GM08714 (cell line): ENCODE measurements around the gene KIAA0232.
"Not testable (repeated sequence)": the region's sequence is repeated elsewhere in the genome, so short reads cannot be mapped to it uniquely, and the experiment has no call there.

Source experiments
- H3K4me3 ChIP-seq: fragments of 200-500 bp; sonication (Bioruptor generic); 2 replicates; pipeline ENCODE4 v1.5.1; 2014; ENCODE audit warnings: mild to moderate bottlenecking, low read length, inconsistent platforms
- ZNF274 ChIP-seq: IDR thresholded peaks from 2 replicates; pipeline ENCODE4 v1.6.1; 2012; ENCODE audit warnings: mild to moderate bottlenecking, low read depth, low read length

The KIAA0232 gene

DNA sequence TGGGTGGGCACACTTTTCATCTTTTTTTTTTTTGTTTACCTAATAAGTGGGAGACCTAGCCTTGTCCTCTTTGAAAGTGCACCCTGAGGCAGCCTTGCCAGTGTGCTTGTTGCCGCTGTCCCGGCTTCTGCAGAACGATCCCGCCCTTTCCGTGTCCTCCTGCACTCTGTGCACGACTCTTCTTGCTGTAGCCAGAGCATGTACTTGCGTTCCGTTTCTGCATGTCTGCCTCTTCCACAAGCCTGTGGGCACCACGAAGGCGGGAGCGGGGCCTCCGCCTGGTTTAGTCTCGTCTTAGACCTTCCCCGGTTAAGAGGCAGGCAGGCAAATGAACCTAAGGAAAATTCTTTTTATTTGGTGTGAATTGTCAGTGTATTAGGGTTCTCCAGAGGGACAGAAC, 94.5 kb downstream of the KIAA0232 start:
- H3K4me3 ChIP-seq = no peak overlapping the region
- TF ChIP-seq ZNF274 = no peak

DNA sequence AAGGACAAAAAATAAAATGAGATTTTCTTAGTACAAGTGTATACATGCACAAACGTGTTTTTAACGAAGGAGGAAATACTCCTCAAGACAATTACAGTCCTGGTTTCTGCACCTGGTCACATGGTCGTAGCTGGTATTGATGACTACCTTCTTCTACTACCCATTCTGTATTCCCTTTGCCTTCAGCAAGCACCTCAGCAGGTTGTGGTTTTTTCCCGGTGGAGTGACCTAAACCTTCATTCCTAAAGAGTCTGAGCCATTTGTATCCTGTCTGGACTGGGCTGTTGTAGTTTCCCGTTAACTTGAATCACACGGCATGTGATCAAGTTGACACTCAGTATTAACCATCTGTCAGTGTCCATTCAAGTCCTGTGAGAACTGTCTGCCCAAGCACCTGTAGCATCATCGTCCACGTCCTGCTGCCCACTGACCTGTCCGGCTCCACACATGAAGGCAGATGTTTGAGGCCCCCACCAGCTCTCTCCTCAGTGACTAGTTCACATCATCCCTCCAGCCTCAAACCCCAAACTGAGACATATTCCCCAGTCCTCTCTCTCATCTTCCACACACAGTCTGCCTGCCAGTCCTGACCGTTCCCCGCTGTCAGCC, 96.0 kb downstream of the KIAA0232 start:
- TF ChIP-seq ZNF274 = no peak
- no peak overlapping the region for H3K4me3 ChIP-seq

DNA sequence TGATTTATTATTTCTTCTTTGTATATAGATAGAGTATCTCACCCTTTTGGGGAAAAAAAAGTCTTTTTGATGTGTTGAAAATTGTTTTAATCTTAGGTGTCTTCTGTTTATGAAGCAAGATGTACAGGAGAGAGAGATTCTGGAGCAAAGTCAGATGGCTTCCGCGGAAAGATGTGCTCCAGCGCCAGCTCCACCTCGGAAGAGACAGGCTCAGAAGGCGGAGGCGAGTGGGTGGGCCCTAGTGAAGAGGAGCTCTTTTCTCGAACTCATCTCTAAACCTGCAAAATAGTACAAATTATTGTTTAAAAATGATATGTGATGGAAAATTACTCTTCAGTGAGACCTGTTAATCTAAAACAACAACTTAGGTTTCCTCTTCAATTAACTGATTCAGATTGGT, 98.2 kb downstream of the KIAA0232 start:
- H3K4me3 ChIP-seq = no peak overlapping the region
- no peak for TF ChIP-seq ZNF274

DNA sequence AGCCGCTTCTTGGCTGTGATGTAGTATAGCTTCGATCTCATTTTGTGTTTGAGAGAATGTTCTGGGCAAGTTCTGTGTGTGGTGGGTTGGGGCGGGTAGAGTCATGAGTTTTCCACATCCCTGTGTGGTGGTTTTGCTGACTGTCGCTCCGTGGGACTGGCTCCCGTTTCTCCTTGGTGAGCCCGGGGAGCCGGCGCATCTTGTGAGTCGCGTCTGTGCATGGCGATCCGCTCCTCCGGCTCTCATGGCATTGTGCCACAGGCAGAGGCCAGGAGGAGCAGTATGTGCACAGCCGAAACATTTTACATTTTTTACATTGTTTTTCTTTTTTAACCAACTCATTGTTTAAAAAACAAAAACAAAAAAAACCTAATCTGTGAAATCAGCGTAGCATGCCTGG, 99.4 kb downstream of the KIAA0232 start:
- no peak overlapping the region for H3K4me3 ChIP-seq
- no peak for TF ChIP-seq ZNF274

DNA sequence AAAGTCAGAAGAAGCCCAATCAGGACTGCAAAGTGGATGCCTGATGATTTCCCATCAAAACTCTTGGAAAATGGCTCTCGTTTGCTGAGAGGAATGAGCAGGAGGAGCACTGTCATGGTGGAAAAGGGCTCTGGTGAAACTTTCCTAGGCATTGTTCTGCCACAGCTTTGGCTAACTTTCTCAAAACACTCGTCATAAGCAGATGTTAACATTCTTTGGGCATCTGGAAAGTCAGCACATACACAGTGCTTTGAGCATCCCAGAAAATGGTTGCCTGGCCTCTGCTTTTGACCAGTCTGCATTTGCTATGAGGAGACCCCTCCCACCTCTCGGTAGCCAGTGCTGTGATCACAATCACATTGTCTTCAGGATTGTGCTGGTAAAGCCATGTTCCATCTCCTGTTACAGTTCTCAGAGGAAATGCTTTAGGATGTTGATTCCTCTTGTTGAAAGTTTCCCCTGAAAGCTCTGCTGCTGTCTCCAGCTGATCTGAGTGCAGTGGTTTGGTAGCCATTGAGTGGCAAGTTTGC, 101.9 kb downstream of the KIAA0232 start:
- TF ChIP-seq ZNF274 = no peak
- H3K4me3 ChIP-seq = no peak overlapping the region

DNA sequence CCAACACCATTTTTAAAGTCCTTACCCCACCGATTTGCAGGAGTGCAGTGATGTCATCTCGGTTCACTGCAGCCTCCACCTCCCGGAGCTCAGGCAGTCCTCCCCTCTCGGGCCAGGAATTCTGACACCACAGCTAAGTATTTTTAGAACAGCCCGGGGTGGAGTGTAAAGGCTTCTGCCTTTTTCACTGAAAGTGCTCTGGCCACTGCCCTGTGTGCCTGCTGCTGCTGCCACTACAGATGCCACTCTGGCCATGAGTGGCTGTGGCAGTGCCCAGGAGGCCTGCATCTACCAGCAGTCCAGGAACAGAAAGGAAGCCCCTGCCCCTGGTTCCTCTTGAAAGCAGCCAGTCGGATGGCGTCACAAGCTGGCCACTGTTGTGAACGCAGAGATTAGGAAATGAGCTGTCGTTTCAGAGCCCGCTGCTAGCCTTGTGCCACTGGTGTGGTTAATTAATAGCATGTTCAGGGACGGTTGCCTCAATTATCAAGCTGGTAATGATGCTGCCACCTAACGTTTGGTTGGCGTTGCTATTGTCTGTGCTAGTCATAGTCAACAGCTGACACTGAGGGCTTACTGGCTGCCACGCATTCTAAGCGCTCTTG, 103.5 kb downstream of the KIAA0232 start:
- no peak for TF ChIP-seq ZNF274
- H3K4me3 ChIP-seq = no peak overlapping the region

DNA sequence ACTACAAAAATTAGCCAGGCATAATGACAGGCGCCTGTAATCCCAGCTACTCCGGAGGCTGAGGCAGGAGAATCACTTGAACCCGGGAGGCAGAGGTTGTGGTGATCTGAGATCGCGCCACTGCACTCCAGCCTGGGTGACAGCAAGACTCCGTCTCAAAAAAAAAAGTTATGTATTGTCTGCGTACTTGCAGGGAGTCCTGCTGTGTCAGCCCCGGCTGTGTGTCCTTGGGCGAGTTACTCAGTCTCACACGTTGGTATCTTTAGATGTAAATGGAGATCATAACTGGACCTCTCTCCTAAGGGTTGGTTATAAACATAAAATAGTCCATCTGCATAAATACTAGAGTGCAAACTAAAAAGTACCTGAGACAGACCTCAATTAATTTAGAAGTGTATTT, 104.4 kb downstream of the KIAA0232 start:
- H3K4me3 ChIP-seq = no peak overlapping the region
- TF ChIP-seq ZNF274 = no peak

DNA sequence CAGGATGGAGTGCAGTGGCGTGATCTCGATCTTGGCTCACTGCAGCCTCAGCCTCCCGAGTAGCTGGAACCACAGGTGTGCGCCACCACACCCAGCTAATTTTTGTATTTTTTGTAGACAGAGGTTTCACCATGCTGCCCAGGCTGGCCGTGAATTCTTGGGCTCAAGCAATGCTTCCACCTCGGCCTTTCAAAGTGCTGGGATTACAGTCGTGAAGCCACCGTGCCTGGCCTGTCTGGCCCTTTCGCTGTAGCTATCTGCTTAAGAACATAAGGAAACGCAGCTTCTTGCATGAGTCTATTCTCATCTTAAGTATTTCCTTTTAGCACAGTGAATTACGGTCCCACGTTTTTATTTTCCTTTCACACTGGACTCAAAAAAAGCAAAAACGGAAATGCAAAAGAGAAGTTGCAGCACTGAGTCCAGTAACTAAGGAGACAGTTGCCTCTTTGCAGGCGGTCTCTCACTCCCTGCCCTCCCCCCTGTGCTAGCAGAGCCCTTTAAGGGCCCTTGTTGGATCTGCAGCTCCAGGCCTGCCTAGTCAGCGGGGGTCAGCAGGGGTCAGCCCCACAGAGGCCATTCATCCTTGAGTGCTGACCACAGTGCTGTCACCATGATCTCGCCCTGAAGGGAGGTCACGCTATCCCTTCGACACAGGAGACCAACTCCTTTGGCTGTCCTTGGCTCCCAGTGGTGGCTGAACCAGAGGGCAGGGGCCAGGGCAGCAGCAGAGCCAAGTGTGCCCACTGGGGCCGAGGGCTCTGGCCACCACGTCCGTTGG, 105.3 kb downstream of the KIAA0232 start:
- no peak overlapping the region for H3K4me3 ChIP-seq

DNA sequence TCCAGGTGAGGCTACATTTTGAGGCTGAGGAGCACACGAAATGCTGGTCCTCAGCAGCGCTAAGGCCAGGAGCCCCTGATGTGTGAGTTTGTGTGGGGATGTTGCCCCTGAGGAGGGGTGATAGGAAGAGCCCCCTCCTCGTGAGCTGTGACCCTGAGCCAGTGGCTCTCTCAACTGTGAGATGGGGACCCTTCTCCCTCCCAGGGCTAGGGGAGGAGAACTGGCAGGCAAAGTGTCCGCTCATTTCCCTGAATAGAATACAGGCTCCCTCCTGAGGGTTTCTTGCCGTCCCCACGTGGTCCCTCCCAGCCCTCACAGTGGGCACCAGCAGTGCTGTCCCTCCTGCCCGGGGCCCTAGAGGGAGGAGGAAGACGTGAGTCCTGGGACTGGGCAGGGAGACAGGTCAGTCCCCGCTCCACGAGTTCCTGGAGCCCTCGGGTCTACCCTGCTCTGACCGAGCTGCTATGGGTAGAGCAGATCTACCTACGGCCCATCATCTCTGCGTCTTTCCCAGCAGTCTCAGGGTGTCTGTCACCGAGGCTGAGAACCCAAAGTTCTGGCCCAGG, 106.1 kb downstream of the KIAA0232 start:
- no peak for TF ChIP-seq ZNF274
- H3K4me3 ChIP-seq = no peak overlapping the region

More for the DNA sequence above, 105.3 kb downstream of the KIAA0232 start:
- no peak for TF ChIP-seq ZNF274

DNA sequence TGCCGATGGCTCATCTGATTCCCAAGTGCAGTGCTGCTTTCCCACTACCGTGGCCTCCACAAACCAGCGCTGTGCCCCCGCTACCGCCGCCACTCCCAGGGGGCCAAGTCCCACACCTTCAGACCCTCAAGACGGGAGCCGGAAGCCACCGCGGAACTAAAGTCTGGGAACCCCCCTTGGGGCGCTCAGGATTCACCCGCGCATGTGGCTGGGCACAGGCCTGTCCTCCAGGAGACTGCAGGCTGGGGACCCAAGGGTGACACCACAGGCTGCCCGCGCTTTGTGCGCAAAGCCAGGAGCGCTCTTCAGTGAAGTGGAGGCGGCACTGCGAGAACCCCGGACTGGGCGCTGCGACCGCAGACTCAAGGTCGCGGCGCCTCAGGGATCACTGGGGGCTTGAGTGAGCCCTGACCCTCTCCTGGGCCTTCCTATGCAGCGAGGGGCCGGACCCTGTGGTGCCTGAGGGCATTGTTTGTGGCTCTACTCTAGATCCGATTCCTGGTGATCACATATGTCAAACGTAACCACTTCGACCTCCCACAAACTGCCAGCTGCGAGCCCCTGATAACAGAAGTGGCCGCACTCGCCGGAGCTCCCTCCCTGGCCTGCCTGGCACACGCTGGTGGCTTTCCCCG, 106.7 kb downstream of the KIAA0232 start:
- no peak overlapping the region for H3K4me3 ChIP-seq
- no peak for TF ChIP-seq ZNF274

DNA sequence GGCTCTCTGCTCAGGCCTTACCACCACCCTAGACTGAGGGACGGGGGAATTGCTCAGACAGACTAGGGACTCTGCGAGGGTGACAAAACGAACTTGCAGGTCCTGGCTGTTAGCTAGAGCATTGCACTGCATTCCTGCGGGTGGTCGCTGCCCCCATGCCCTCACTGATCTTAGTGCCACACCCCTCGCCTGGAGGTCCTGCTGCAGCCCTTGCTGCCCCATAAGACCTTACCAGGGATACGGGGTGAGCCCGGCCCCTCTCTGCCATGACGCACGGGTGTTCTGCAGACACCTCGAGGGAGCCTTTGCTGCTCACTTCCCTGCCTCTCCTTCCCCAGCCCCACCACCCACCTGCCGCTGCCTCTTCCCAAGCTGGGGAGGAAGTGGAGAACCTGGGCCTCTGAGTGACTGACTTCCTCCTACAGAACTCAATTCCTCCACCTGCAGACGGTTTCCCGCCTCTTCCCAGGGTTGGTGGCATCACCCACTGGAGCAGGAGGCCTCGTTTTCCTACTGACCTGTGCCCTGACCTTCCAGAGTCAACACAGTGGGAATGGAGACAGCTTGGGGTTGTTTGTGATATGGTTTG, 107.3 kb downstream of the KIAA0232 start:
- no peak for TF ChIP-seq ZNF274
- H3K4me3 ChIP-seq = no peak overlapping the region

DNA sequence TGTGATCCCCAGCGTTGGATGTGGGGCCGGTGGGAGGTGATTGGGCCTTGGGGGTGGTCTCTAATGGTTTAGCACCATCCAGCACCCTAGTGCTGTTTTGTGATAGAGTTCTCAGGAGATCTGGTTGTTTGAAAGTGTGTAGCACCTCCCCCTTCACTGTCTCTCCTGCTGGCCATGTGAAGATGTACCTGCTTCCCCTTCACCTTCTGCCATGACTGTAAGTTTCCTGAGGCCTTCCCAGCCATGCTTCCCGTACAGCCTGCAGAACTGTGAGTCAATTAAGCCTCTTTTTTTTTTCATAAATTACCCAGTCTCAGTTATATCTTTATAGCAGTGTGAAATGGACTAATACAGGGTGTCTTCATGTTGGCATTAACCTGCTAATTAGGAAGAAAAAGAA, 107.8 kb downstream of the KIAA0232 start:
- no peak for TF ChIP-seq ZNF274

DNA sequence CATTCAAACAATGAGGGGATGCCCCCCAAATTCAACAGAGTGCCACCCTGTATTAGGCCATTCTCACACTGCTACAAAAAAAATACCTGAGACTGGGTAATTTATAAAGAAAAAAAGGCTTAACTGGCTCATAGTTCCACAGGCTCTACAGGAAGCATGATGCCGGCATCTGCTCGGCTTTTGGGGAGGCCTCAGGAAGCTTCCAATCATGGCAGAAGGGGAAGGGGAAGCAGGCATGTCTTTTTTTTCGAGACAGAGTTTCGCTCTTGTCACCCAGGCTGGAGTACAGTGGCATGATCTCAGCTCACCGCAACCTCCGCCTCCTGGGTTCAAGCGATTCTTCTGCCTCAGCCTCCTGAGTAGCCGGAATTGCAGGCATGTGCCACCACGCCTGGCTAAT, 108.4 kb downstream of the KIAA0232 start:
- H3K4me3 ChIP-seq = not testable (repeated sequence)

More for the DNA sequence above, 107.8 kb downstream of the KIAA0232 start:
- no peak overlapping the region for H3K4me3 ChIP-seq
